HG03280 (cell line): Measurements from ENCODE around the gene FKBP3.
"Not testable (repeated sequence)": the region's sequence is repeated elsewhere in the genome, so short reads cannot be mapped to it uniquely, and the experiment has no call there.

Source experiments
- ATAC-seq: cut with Tn5 transposase; IDR thresholded peaks from one replicate; pipeline ENCODE4 v1.9.1; 2021; ENCODE audit warnings: mild to moderate bottlenecking, moderate library complexity; ENCODE audit not compliant: unreplicated experiment

FKBP3 gene

DNA sequence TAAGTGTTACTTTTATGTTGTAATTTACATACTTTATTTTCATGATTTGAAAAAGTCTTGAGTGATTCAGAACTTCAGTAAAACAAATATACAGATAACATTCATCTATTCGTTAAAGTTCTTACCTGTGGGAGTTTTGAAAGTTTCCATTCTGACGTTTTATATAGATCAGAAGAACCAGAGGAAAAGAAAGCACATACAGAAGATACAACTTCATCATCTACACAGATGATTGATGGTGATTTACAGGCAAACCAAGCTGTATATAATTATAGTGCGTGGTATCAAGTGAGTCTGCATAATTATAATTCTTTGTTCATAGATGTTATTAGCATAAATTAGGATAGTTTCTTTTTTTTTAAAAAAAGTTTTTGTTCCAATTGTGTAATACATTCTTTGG lies 20.0 kb downstream of the FKBP3 start:
- no peak for ATAC-seq

DNA sequence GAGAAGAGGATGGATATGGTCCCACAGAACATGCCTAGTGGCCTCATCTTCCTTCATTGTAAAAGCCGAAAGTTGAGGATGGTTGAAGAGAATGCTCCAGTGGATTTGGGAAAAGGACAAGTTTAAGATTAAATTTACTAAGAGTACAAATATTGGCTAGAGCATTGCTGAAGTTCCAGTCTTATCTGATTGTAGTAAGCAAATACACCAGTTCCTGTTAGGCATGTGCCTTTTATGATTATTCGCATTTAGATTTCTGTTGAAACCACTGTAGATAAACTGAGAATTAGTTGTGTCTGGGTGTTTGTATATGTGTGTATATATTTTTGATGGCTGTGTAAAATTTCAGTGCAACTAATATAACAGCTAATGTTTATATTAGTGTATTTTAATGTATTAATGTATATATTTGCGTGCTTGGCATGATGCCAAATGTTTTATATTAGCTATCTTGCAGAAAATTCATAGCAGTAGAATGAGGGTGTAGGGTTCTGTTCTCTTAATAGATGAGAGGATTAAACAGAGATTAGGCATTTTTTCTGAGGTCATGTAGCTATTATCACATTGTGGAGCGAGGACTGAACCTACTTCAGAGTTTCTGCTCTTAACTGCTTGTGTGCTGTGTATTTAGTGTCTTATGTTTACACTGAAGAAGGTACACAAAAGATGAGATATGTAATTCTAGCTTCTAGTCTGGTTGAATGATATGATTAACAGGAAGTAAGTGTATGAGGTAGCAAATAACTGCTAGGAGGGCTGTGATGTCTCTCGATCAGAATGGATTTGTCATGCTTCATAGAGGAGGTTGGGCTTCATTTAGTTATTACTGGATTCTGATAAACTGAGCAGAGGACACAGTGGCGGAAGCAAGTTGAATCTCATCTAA lies 21.1 kb downstream of the FKBP3 start:
- no peak for ATAC-seq

DNA sequence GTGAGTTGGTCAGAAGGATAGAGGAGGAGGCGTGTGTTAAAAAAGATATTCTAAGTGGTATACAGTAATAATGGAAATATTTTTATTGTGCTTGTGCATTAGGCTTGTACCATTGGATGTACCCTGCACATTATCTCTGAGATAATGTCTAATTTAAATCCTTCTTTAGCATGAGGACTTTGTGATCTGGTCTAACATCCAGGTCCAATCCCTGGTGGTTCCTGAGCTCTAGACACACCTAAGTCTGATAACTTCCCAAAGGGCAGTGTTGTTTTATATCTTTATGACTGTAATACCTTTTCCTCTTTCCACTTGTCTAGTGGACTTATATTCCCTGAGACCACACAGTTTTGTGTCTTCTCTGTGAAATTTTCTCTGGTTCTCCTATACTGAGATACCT lies 29.7 kb downstream of the FKBP3 start:
- no peak for ATAC-seq

DNA sequence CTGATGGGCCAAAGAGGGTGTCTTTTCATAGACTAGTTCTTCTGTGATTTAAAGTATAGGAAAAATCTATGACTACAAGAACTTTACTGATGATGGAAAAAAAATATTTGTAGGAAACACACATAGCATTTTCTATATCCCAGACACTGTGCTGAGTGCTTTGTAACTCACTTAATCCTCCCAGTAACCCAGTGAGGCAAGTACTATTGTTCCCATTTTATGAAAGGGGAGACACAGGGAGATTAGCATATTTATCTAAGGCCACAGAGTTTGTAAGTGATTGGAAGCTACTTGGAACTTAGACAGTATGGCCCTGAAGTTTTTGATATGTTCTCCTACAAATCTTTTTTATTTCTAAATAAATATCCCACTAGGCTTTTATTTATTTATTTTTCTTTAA lies 30.5 kb downstream of the FKBP3 start:
- no peak for ATAC-seq

DNA sequence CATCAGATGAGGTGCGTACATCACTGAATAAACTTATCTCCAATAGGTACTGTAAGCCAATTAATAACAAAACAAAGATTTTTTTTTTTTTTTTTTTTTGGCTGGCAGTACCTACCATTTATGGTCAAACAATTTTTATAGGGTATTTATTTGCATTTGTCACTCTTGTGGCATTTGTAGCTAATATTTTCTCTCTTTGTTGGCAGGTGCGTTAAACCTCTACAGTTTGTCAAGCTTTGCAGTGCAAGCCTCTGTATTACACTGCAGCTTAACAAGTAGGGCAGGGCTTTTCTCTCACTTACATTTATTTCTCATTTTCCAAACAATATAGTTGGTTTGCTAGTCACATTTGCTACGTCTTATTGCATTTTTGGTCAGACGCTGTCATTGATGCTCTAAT lies 38.1 kb downstream of the FKBP3 start:
- ATAC-seq: no peak

DNA sequence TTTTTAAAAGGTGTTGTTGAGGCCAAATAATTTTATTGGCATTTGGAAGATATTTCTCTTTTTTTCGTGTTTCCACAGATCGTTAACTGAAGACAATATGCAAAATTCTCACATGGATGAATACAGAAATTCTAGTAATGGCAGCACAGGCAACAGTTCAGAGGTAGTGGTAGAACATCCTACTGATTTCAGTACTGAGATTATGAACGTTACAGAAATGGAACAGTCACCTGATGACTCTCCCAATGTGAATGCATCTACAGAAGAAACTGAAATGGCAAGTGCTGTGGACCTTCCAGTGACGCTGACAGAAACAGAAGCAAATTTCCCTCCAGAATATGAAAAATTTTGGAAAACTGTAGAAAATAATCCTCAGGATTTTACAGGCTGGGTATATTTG lies 39.1 kb downstream of the FKBP3 start:
- ATAC-seq: no peak

DNA sequence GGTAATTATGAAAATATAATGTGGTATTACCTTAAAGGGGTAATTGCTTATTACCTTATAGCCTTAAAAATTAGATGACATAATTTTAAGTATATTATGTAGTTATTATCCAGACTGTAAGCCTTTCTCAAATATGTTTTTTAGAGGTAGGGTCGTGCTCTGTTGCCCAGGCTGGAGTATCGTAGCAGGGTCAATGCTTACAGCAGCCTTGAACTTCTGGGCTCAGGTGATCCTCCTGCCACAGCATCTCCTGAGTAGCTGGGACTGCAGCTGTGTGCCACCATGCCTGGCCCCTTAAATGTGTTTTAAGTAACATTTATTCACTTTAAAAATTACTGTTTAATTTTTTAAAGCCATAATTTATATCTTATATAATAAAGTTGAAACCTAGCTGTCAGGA lies 40.0 kb downstream of the FKBP3 start:
- no peak for ATAC-seq

DNA sequence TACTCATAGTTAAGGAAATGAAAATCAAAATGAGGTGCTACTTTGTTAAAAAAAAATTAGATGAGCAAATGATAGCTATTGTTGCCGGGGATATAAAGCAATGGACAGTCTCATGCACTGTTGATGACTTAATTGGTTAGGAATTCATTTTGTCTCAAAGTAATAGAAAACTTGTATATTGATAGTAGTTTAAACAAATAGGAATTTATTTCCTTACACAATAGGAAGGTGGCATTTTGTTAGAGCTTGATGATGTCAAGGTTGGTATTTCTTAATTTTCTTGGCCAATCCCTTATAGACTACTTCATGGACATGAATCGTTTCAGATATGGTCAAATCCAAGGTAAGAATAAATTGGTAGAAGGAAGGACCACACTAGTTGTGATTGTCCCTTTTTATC lies 42.6 kb downstream of the FKBP3 start:
- no peak for ATAC-seq

DNA sequence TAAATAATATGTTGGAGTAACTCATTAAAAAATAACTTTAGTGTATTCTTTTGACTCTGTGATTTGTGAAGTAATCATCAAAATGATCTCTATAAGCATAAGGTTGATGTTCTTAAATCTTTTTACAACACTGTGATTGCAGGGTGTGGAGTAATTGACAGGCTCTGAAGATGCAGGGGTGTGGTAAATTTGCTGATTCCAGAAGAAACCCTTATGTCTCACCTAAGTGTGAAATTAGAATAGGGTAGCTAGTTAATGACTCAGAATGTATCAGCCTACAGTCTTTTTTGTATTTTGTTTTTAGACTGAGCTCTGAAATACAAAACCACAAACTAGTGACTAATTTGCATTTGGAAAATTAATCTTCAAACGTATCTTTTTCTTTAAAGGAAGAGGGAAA lies 44.5 kb downstream of the FKBP3 start:
- ATAC-seq: no peak

DNA sequence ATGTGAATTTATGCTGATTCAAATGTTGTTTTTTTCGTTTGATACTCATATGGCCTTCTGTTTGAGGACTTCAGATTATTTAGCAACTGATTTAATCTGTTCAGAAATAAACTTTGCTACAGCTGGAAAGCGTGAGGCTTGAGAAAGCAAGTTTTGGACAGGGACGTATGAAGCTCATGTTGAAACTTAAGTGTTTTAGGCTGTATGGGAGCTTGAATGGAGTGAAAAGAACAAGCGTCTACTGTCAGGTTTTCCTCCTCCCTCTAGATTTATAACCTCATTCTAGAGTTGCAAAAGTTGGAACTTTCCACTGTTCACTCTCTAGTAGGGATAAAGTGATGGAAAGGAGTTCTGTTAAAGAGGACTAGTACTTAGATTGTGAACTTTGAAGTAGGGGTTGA lies 49.3 kb downstream of the FKBP3 start:
- no peak for ATAC-seq

DNA sequence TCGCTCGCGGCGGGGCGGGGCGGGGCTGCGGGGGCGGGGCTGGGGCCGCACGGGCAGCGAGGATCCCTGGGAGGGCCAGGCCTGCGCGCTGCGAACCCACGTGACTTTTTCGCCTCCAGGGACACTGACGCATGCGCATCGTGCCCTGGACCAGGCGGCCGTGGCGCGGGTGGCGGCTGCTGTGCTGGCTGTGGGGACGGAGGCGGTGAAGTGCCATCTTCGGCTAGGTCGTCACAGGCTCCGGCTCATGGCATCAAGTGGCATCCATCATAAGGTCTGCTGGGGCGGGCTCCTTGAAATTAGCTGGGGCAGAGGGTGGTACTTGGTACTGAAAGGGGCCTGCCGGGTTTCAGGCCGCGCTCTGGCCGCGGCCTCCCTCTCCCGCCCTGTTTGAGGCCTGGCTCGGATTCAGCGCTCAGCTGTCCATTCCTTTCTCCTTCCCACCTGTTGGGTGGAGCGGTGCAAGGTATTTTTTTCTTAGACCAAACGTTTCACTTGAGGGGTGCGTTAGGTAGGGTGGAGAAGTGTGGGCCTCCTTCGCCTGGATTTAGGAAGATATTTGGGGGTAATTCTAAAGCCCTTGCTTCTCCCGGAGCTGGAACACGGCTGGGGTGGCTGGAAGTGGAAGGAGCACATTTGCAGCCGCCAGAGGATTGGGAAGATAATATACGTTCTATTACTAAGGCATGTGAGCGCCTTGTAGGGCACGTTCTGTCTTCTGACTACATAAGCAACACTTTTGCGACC lies 50.1 kb downstream of the FKBP3 start, which contains the start of gene PRPF39:
Gene PRPF39, plus strand, starts transcription at position 141 of the 747 bp plus-strand sequence. CDS start 11,124 bp downstream, outside the sequence.
- ATAC-seq: peak; percentile 94

DNA sequence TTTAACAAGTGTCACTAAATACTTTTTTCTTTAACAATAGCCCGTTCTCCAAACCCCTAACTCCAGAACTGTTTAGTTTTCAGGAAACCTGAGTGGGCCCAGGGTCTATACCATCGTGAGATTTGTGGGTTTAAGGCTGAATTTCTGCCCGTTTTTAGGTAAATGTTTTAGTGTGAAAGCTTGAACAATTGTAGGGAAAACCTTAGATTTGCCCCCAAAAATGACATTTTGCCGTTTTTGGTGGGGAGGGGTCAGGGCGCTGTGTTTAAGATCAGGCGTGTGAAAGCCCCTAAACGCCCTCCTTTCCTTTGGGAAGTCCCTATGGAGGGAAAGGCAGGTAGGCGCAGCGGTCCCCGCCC lies 50.7 kb downstream of the FKBP3 start:
- ATAC-seq: peak; percentile 7

DNA sequence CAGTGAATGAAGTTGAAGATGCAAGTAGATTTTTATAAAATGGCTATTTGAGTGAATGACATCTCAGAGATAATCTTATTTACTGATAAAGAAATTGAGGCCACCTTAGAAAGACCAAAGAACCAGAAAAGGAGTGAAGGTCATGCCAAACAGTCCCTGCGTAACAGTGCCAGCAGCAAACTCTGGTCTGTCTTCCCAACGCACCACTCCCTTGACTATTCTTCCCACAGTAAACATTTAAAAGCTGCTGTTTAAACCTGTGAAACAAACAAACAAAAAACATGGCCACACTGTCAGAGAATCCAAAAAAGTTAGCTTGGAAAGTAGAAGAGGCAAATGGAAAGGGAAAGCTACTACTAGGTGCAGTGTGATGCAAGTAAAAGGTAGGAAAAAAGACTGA lies 51.9 kb downstream of the FKBP3 start:
- ATAC-seq: no peak

DNA sequence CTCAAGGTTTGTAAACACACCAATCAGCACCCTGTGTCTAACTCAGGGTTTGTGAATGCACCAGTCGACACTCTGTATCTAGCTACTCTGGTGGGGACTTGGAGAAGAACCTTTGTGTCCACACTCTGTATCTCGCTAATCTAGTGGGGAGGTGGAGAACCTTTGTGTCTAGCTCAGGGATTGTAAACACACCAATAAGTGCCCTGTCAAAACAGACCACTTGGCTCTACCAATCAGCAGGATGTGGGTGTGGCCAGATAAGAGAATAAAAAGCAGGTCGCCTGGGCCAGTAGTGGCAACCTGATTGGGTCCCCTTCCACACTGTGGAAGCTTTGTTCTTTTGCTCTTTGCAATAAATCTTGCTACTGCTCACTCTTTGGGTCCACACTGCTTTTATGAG lies 53.2 kb downstream of the FKBP3 start:
- not testable (repeated sequence) for ATAC-seq

DNA sequence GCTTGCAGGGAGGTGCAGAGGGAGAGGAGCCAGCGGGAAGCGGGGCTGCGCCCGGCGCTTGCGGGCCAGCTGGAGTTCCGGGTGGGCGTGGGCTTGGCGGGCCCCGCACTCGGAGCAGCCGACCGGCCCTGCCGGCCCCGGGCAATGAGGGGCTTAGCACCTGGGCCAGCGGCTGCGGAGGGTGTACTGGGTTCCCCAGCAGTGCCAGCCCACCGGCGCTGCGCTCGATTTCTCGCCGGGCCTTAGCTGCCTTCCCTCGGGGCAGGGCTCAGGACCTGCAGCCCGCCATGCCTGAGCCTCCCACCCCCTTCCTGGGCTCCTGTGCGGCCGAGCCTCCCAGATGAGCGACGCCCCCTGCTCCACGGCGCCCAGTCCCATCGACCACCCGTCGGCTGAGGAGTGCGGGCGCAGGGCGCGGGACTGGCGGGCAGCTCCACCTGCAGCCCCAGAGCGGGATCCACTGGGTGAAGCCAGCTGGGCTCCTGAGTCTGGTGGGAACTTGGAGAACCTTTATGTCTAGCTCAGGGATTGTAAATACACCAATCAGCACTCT lies 53.8 kb downstream of the FKBP3 start:
- ATAC-seq: not testable (repeated sequence)

DNA sequence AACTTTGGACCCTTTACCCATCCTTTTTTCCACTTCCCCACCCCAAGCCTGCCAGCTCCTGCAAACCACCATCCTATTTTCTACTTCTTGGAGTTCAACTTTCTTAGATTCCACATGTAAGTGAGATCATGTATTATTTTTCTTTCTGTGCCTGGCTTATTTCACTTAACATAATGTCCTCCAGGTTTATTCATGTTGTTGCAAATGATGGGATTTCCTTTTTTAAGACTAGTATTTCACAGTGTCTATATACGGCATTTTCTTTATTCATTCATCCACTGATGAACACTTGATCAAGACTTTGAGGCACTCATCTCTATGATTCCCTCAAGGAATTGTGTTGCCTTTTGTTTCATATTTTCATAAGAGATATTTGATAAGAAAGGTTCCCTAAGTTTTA lies 56.0 kb downstream of the FKBP3 start:
- ATAC-seq: no peak

DNA sequence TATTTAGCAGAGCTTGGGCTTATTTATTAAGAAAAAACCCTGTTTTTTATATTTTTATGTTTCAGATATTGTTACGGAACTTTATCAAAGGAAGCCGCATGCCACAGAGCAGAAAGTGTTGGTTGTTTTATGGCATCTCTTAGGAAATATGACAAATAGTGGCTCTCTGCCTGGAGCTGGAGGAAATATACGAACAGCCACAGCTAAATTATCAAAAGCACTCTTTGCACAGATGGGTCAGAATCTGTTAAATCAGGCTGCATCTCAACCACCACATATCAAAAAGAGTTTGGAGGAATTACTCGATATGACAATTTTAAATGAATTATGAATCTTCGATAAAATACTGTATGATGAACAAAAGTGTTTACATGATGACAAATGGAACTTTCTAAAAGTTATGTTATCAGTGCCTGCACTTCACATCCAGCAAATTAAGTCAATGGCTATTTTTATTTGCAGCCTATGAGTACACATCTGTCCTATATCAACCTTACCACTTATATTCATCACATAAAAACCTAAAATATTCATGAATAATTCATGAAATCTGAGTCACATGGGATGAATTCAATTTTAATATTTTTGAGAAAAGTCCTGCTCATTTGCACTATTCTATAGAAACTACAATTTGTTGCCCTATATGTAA lies 60.9 kb downstream of the FKBP3 start:
- ATAC-seq: no peak

DNA sequence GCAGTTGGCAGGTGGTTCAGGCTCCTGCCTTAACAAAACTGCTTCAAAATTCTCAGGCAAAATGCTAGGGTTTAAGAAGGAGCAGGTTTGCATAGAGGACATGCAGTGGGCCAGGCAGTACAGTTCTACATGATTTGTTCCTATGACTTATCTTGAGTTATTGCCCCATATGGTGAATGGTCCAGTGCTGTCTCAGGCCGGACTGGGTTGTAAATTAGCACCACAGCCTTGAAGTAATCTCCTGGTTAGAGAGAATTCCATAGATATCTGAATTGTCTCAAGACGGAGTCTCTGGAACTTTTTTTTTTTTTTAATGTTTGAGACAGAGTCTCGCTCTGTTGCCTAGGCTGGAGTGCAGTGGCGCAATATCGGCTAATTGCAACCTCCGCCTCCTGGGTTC lies 62.2 kb downstream of the FKBP3 start:
- no peak for ATAC-seq

DNA sequence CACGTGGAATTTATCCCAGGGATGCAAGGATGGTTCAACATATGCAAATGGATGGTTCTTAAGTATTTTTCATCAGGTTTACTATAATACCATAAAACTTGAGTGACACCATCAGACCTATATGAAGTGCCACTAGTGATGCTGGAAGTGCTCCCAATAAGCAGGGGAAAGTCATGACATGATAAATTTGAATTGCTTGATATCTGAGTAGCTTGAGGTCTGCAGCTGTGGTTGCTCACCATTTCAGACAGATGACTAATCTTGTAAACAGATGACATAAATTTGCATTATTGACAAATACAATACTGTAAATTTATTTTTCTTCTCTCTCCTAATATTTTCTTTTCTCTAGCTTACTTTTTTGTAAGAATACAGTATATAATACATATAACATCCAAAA lies 64.1 kb downstream of the FKBP3 start:
- ATAC-seq: no peak

DNA sequence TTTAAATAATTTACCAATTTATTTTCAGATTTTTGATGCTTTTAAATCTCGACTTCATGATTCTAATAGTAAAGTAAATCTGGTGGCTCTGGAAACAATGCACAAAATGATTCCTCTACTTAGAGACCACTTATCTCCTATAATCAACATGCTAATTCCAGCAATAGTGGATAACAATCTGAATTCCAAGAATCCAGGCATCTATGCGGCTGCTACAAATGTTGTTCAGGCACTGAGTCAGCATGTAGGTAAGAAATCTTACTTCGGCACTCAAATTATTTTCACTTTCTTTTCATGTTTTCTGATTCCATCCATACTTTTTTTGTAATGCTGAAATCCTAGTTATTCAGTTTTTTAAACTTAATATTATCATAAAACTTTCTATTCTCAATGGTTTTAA lies 65.9 kb downstream of the FKBP3 start:
- ATAC-seq: no peak

DNA sequence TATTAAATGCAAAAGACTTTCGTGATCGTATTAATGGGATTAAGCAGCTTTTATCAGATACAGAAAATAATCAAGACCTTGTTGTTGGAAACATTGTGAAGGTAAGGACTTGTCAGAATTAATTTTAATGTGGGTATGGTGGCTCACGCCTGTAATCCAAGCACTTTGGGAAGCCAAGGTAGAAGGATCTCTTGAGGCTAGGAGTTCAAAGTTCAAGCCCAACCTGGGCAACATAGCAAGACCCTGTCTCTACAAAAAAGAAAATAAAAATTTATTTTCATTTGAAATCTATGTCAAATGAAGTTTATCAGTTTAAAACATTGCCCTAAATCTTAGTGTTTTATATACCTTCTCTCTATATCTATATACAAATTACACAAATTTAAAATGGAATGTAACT lies 67.6 kb downstream of the FKBP3 start:
- no peak for ATAC-seq
